Uterus (tissue), 4 donors: ENCODE measurements around the gene PANK4. TPM values are rescaled to one million over a fixed set of nuclear protein-coding genes. Genes with fewer than 3 reads are reported as not detected.
"Not testable (repeated sequence)": the region's sequence is repeated elsewhere in the genome, so short reads cannot be mapped to it uniquely, and the experiment has no call there.

Source experiments
- DNase-seq, 2 donors: peaks; one replicate each; pipeline ENCODE4 v3.0.0-alpha.2; 2019 to 2020
- H3K27ac ChIP-seq, 2 donors: fragments of 200-600 bp; sonication (generic); 1 replicate in 1 of 2; 2 replicates in 1 of 2; pipeline ENCODE4 v1.5.1; 2016 to 2018
- H3K27me3 ChIP-seq, 2 donors: fragments of 200-600 bp; sonication (generic); one replicate each; pipeline ENCODE4 v1.5.1; 2018 to 2019; ENCODE audit warnings: control low read depth in 1 of 2
- H3K36me3 ChIP-seq, 2 donors: fragments of 200-600 bp; sonication (generic); one replicate each; pipeline ENCODE4 v1.5.1; 2019; ENCODE audit warnings: control low read depth in 1 of 2
- H3K4me1 ChIP-seq, 2 donors: fragments of 200-600 bp; sonication (generic); one replicate each; pipeline ENCODE4 v1.5.1; 2018 to 2019; ENCODE audit warnings: control low read depth in 1 of 2
- H3K4me3 ChIP-seq, 2 donors: fragments of 200-600 bp; sonication (generic); 1 replicate in 1 of 2; 2 replicates in 1 of 2; pipeline ENCODE4 v1.5.1; 2018 to 2019; ENCODE audit warnings: mild to moderate bottlenecking in 1 of 2
- H3K9me3 ChIP-seq, 2 donors: fragments of 200-600 bp; sonication (generic); one replicate each; pipeline ENCODE4 v1.5.1; 2019; ENCODE audit warnings: control low read depth in 1 of 2
- POLR2A ChIP-seq, 2 donors: fragments of 450-650 bp; IDR thresholded peaks; one replicate each; pipeline ENCODE4 v1.6.1; 2016; ENCODE audit warnings: antibody characterized with exemption in 2 of 2, mild to moderate bottlenecking in 1 of 2, moderate library complexity in 1 of 2
- intact Hi-C: fragments of 100-400 bp; cut with DNase I; formaldehyde crosslinking; loops from one replicate; pipeline ENCODE4 v1.15.1; 2023; ENCODE audit warnings: low total_unique reads
- total RNA-seq, 4 donors: library from RNA; depleted of rRNA in 3 of 4; stranded (reverse); fragments of >200 nt in 3 of 4; gene quantifications; one replicate each; pipeline versions ENCODE4 v1.1.0 to v1.2.4, GENCODE V29; 2014 to 2023
- TF ChIP-seq, protein P1 (sequence below), 4 experiments: fragments of 200-600 bp in 2 of 4; fragments of 450-650 bp in 2 of 4; sonication (generic) in 2 of 4; IDR thresholded peaks; one replicate each; pipeline ENCODE4 v1.5.1; 2016 to 2019; ENCODE audit warnings: antibody characterized with exemption in 4 of 4, mild to moderate bottlenecking in 2 of 4, moderate library complexity in 1 of 4
- donor health status: DM: yes; HTN: yes; CAD: no.

The PANK4 gene
- total RNA-seq, 4 donors from 2014 or later, result 29.2 to 43.9 (median 33.6) TPM

DNA sequence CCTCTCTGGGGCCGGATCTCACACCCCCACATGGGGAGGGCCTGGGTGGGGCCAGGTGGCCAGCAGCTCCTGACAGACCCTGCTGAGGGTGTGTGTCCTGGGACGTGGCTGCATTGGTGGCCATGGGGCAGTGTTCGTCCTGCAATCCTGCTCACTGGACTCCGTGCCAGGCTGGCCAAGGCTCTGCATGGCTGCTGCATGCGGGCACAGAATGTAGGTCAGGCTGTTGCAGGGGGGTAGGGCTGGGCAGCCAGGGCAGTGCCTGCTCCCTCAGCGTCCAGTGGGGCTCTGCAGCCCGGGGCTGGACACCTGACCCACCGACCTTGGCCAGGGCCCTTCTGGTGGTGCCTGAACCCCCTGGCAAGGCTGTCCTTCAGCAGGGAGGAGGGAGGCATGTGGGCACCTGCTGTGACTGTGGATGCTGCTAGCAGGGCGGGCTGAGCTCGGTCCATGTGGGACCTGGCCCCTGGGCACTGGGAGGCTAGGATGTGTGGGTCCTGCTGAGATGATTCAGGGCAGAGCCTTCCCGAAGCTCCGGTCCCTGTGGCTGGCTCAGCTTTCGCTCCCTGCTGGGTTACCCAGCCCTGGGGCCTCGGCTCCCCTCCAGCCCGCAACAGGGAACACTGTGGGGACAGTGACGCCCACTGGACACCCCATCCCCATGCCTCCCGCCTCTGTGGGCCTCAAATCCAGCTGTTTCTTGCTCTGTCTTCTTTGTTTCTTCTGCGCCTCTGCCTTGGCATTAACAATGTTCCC, 65.2 kb downstream of the PANK4 start:
- TF ChIP-seq POLR2A (IDR thresholded peaks at IDR 0.05), result no peak
- TF ChIP-seq, protein P1, sequence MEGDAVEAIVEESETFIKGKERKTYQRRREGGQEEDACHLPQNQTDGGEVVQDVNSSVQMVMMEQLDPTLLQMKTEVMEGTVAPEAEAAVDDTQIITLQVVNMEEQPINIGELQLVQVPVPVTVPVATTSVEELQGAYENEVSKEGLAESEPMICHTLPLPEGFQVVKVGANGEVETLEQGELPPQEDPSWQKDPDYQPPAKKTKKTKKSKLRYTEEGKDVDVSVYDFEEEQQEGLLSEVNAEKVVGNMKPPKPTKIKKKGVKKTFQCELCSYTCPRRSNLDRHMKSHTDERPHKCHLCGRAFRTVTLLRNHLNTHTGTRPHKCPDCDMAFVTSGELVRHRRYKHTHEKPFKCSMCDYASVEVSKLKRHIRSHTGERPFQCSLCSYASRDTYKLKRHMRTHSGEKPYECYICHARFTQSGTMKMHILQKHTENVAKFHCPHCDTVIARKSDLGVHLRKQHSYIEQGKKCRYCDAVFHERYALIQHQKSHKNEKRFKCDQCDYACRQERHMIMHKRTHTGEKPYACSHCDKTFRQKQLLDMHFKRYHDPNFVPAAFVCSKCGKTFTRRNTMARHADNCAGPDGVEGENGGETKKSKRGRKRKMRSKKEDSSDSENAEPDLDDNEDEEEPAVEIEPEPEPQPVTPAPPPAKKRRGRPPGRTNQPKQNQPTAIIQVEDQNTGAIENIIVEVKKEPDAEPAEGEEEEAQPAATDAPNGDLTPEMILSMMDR (IDR thresholded peaks at IDR 0.05), result no peak
- H3K9me3 ChIP-seq, result no peaks in the 10 kb centered on the region
- intact Hi-C loops, result no loop called here
- H3K36me3 ChIP-seq, result no peaks in the 10 kb centered on the region
- no peaks in the 10 kb centered on the region for H3K4me1 ChIP-seq
- H3K4me3 ChIP-seq, result no peak overlapping the region
- peaks cover 0 to 3% of the 10 kb centered on the region in 2 donors for H3K27me3 ChIP-seq
- H3K27ac ChIP-seq, result no peak overlapping the region
- no peak for DNase-seq

DNA sequence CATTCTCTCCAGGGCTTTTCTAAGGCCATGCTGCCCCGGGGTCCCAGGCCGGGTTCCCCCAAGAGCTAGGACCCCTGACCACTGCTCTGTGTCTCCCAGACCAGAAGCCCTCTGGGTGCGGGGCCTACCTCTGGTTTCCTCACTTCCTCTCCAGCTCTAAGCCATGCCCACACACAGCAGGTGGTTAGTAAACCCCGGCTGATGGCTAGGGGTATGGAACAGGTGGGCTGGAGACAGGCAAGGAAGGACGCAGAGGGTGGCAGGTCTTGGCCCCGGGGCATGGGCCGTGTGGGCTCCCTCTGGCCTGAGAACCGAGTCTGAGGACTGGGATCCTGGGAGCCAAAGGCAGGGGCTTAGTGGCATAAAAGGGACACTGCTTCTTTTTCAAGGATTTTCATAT, 66.2 kb downstream of the PANK4 start:
- H3K4me3 ChIP-seq, result no peak overlapping the region
- intact Hi-C loops, result no loop called here
- no peaks in the 10 kb centered on the region for H3K36me3 ChIP-seq
- no peaks in the 10 kb centered on the region for H3K4me1 ChIP-seq
- no peak overlapping the region for H3K27ac ChIP-seq
- no peak for DNase-seq
- H3K9me3 ChIP-seq, result no peaks in the 10 kb centered on the region
- no peaks in the 10 kb centered on the region for H3K27me3 ChIP-seq
- TF ChIP-seq, protein P1 (IDR thresholded peaks at IDR 0.05), result no peak
- TF ChIP-seq POLR2A (IDR thresholded peaks at IDR 0.05), result no peak

DNA sequence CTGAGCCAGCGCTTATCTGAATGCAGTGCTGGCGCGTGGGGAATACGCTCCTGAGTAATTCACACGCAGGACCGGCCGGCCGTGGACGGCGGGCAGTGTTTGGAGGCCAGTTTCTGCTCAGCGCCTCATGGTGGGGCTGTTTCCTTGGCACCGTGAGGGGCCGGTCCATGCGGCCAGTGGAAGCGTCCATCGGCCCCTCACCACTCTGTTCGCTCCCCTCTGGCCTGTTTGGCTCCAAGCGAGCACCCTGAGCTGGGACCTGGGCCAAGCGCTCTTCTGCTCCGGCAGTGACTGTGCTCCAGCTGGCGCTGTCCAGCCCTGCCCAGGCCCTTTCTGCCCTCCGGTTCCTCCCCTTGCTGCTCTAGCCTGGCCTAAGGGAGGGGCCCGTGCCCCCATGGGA, 66.6 kb downstream of the PANK4 start:
- Histone ChIP-seq H3K27ac (no peak overlapping the region), H3K4me3 (no peak overlapping the region), H3K4me1 (no peaks in the 10 kb centered on the region), H3K9me3 (no peaks in the 10 kb centered on the region), H3K36me3 (no peaks in the 10 kb centered on the region), H3K27me3 (no peaks in the 10 kb centered on the region)
- TF ChIP-seq, protein P1 (IDR thresholded peaks at IDR 0.05), result no peak
- TF ChIP-seq POLR2A (IDR thresholded peaks at IDR 0.05), result no peak
- no peak for DNase-seq
- intact Hi-C loops, result no loop called here

DNA sequence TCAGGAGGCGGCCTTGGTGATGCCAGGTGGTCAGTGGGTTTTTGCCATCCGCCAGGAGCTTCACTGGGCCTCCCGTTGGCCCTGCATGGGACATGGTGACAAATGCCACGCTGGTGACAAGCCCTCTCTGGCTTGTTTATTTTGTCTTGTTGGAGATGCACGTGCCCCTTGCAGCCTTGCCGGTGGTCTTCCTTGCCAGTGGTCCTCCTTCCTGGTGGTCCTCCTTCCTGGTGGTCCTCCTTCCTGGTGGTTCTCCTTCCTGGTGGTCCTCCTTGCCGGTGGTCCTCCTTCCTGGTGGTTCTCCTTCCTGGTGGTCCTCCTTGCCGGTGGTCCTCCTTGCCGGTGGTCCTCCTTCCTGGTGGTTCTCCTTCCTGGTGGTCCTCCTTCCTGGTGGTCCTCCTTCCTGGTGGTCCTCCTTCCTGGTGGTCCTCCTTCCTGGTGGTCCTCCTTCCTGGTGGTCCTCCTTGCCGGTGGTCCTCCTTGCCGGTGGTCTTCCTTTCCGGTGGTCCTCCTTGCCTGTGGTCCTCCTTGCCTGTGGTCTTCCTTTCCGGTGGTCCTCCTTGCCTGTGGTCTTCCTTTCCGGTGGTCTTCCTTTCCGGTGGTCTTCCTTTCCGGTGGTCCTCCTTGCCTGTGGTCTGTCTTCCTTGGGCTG, 67.2 kb downstream of the PANK4 start:
- intact Hi-C loops, H3K4me3 ChIP-seq: not testable (repeated sequence)

DNA sequence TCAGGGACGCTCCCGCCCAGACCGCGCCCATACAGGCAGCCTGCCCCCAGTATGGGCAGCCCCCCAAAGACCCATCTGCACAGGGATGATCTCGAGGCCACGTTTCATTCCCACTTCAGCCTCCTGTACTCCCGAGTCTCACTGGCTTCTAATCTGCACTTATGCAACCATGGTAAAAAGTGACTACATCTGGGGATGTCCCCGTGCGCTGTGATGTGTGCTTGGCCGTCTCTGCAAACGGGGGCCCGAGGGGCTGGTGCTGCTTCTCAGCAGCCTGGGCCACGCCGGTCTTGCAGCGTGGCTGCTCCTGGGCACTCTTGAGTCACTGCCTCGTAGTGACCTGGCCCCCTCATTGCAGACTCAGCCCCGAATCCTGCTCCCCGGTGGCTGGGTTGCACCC, 67.7 kb downstream of the PANK4 start:
- H3K4me3 ChIP-seq, result no peak overlapping the region
- no peaks in the 10 kb centered on the region for H3K9me3 ChIP-seq
- no peaks in the 10 kb centered on the region for H3K27me3 ChIP-seq
- intact Hi-C loops, result no loop called here
- TF ChIP-seq POLR2A (IDR thresholded peaks at IDR 0.05), result no peak
- TF ChIP-seq, protein P1 (IDR thresholded peaks at IDR 0.05), result no peak
- no peaks in the 10 kb centered on the region for H3K36me3 ChIP-seq
- DNase-seq, result no peak
- no peaks in the 10 kb centered on the region for H3K4me1 ChIP-seq
- no peak overlapping the region for H3K27ac ChIP-seq

More for the DNA sequence above, 67.2 kb downstream of the PANK4 start:
- H3K27me3 ChIP-seq, H3K4me1 ChIP-seq, H3K36me3 ChIP-seq, H3K9me3 ChIP-seq, H3K27ac ChIP-seq, DNase-seq: not testable (repeated sequence)

Other genes starting within 250 kb of the PANK4 start
- gene MORN1, start 135.0 kb downstream of the PANK4 start, total RNA-seq, result 10 to 100 TPM in 2 of 4 donors, 1 to 10 TPM in 1, under 1 TPM in 1; 0.59 to 20.0 (median 9.5) TPM
- 100 to 1,000 TPM in 1 of 4 donors, 10 to 100 TPM in 3; 34.1 to 105 (median 57.3) TPM for gene RER1, start 134.8 kb downstream of the PANK4 start, total RNA-seq
- gene PEX10, start 114.0 kb downstream of the PANK4 start, total RNA-seq, result 10 to 100 TPM in 3 of 4 donors, under 1 TPM in 1; 0.77 to 23.6 (median 13.2) TPM
- gene PLCH2, start 50.3 kb downstream of the PANK4 start, total RNA-seq, result 1 to 10 TPM in 1 of 4 donors, under 1 TPM in 1, not detected in 2; 0.21 to 3.0 TPM
- gene HES5, start 3.7 kb upstream of the PANK4 start, total RNA-seq, result 1 to 10 TPM in 2 of 4 donors, under 1 TPM in 1, not detected in 1; 0.34 to 2.8 (median 1.8) TPM
- 100 to 1,000 TPM in 1 of 4 donors, 10 to 100 TPM in 3; 17.5 to 102 (median 47.7) TPM for gene TNFRSF14, start 29.8 kb upstream of the PANK4 start, total RNA-seq
- gene PRXL2B, start 60.2 kb upstream of the PANK4 start, total RNA-seq, result 10 to 100 TPM in 2 of 4 donors, 1 to 10 TPM in 1, under 1 TPM in 1; 0.51 to 20.5 (median 13.2) TPM
- 1 to 10 TPM in 2 of 4 donors, not detected in 2; 2.6 to 4.8 TPM for gene MMEL1, start 106.4 kb upstream of the PANK4 start, total RNA-seq